Measurements from ENCODE around the gene PRKCZ. TPM values are rescaled to one million over a fixed set of nuclear protein-coding genes. Genes with fewer than 3 reads are reported as not detected.
A peak's percentile ranks its signal among the peaks of the same experiment; 100 is the strongest.

The PRKCZ gene
- total RNA-seq, 1 donor, result 4.6 TPM

DNA sequence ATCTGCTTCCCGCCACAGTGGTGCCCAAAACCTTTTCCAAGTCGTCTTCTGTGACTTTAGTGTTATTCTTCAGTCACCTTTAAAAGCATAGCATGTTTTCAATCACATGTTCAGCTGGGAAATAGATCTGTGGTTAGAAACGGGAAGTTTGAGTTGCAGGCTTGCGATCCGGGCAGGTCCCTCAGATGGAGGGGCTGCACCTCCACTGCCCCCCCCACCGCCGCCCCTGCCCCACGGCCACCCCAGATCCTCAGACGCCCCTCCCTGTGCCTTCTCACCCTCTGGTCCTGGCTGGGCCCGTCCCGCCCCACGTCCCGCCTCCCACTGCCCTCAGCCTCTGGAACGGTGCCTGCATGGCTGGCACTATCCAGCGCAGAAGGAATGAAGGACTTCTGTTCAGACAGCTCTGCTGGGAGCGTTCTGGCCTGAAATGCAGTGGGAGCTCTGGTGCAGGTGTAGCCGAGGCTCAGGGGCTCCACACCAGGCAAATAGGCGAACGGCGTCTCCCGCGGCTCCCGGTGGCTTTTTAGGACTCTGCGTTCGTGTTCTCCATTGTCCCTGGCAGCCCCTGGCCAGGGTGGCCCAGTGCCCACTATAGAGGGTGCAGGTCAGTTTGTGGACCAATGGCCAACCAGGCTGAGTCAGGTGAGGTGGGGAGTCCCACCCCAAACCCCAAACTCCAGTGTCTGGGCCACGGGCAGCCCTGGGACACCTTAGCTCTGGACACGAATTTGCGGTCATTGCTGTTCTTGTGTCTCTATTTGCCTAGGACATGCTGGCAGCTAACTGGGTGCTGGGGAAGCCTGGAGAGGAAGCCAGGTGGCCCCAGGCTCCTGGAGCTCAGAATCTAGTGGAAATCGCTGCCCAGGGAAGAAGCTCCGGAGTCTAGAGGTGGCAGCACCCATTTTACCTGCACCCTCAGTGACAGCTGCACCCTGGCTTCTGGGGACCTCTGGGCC is 77.3 kb downstream of the PRKCZ start:
- H3K4me1 ChIP-seq (ENCODE audit: insufficient read depth, low read length), result peaks cover 30% of the 10 kb centered on the region
- H3K9me3 ChIP-seq (ENCODE audit: low read depth, low read length), result no peaks in the 10 kb centered on the region
- H3K27me3 ChIP-seq (ENCODE audit: insufficient read depth, low read length), result no peaks in the 10 kb centered on the region
- H3K4me3 ChIP-seq (ENCODE audit: low read length), result no peak overlapping the region

DNA sequence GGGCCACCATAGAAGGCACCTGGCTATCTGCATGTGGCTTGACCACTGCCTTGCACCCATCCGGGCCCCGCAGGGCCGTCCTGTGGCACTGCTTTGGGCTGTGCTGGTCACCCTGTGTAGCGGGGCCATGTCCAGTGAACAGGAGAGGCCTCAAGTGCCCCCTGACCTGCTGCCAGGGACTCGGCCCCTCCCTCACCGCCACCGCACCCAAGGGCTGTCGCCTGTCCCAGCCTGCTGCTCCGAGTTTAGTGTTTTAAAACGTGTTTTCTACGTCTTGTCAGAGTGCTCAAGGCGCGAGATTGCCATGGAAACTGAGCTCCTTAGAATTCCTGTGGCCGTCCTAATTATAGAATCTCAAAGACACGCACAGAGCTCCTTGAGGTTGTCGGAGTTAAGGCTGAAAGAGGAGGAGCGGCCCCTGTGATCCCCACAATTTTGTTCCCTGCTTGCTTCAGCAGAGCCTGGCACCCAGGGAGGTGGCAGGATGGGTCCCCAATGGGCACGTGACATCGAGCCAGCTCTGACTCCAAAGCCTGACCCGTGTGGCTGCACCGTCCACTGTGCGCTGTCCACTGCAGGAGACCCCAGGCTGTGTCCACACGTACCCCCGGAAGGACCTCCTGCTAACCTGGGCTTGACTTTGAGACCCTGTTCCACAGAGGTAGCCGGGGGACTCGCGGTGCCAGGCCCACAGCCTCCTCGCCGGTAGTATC is 78.1 kb downstream of the PRKCZ start:
- no peaks in the 10 kb centered on the region for H3K9me3 ChIP-seq (ENCODE audit: low read depth, low read length)
- H3K4me3 ChIP-seq (ENCODE audit: low read length), result no peak overlapping the region
- H3K4me1 ChIP-seq (ENCODE audit: insufficient read depth, low read length), result peaks cover 35% of the 10 kb centered on the region
- no peaks in the 10 kb centered on the region for H3K27me3 ChIP-seq (ENCODE audit: insufficient read depth, low read length)

DNA sequence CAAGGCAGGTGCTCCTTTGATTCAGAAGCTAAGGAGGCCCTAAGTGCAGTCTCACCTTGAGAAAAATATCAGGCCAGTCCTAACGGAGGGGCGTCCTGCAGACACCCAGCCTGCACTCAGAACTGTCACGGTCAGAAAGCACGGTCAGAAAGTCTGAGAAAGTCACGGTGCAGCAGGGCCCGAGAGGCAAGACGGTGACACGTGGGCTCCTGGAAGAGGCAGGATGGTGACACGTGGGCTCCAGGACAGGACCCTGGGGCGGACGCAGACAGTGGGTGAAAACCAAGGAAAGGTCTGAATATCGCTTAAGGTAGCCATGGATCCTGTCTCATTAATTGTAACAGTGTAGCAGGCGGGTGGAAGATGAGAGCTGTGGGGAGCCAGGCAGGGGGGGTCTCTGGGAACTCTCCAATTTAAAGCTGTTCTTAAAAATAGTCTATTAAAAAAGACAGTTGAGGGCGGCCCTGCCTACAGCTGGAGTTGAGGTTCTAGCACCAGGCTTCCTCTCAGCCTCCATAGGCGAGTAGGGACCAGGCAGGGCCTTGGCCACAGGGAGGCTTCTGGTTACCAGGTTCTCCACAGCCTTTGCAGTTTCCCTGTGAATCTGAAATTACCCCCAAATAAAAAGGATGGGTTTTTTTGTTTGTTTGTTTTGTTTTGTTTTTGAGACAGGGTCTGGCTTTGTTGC is 79.2 kb downstream of the PRKCZ start:
- no peaks in the 10 kb centered on the region for H3K9me3 ChIP-seq (ENCODE audit: low read depth, low read length)
- no peaks in the 10 kb centered on the region for H3K27me3 ChIP-seq (ENCODE audit: insufficient read depth, low read length)
- no peak overlapping the region for H3K4me3 ChIP-seq (ENCODE audit: low read length)
- H3K4me1 ChIP-seq (ENCODE audit: insufficient read depth, low read length), result peaks cover 35% of the 10 kb centered on the region

DNA sequence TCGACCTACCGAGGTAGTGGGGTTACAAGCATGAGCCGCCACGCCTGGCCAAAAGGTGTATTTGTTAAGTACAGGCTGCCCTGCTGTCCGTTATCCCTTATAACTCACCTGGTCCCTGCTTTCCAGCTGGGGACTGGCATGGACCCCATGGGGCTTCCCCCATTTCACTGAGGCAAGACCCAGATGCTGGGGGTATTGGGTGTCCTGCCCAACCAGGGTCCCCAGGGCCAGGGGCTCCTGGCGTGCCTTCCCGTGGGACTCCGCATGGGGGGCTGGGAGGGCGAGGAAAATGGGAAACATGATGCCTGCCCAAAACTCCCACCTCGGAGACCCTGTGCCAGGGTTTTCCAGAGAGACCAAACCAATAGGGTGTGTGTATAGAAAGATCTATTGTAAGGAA is 79.9 kb downstream of the PRKCZ start:
- Histone ChIP-seq H3K9me3 (ENCODE audit: low read depth, low read length) (no peaks in the 10 kb centered on the region), H3K4me1 (ENCODE audit: insufficient read depth, low read length) (peaks cover 35% of the 10 kb centered on the region), H3K27me3 (ENCODE audit: insufficient read depth, low read length) (no peaks in the 10 kb centered on the region), H3K4me3 (ENCODE audit: low read length) (no peak overlapping the region)

DNA sequence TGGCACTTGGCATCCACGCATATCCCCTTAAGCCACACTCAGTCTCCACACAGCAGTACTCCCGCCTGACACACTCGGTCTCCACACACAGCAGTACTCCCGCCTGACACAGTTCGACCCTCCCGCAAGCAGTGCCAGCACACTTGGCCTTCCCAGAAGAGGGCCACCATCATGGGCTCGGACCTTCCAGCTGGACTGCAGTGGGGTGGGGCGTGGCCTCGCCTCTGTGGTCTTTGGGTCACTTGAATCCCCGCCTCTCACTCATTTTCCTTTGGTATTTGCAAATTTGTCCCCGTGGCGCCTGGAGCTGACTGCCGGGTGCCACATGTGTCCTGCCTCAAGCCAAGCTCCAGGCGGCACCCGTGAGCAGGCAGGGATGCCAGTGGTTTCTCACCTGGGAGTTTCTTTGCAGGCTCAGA is 80.7 kb downstream of the PRKCZ start:
- H3K4me1 ChIP-seq (ENCODE audit: insufficient read depth, low read length), result peaks cover 31% of the 10 kb centered on the region
- no peaks in the 10 kb centered on the region for H3K9me3 ChIP-seq (ENCODE audit: low read depth, low read length)
- no peak overlapping the region for H3K4me3 ChIP-seq (ENCODE audit: low read length)
- H3K27me3 ChIP-seq (ENCODE audit: insufficient read depth, low read length), result no peaks in the 10 kb centered on the region

GRCh38 chr1:2132222-2133038 is 82.2 kb downstream of the PRKCZ start:
- Histone ChIP-seq H3K9me3 (ENCODE audit: low read depth, low read length) (no peaks in the 10 kb centered on the region), H3K4me1 (ENCODE audit: insufficient read depth, low read length) (peaks cover 16% of the 10 kb centered on the region), H3K27me3 (ENCODE audit: insufficient read depth, low read length) (no peaks in the 10 kb centered on the region), H3K4me3 (ENCODE audit: low read length) (peak overlapping the region; percentile 32)

DNA sequence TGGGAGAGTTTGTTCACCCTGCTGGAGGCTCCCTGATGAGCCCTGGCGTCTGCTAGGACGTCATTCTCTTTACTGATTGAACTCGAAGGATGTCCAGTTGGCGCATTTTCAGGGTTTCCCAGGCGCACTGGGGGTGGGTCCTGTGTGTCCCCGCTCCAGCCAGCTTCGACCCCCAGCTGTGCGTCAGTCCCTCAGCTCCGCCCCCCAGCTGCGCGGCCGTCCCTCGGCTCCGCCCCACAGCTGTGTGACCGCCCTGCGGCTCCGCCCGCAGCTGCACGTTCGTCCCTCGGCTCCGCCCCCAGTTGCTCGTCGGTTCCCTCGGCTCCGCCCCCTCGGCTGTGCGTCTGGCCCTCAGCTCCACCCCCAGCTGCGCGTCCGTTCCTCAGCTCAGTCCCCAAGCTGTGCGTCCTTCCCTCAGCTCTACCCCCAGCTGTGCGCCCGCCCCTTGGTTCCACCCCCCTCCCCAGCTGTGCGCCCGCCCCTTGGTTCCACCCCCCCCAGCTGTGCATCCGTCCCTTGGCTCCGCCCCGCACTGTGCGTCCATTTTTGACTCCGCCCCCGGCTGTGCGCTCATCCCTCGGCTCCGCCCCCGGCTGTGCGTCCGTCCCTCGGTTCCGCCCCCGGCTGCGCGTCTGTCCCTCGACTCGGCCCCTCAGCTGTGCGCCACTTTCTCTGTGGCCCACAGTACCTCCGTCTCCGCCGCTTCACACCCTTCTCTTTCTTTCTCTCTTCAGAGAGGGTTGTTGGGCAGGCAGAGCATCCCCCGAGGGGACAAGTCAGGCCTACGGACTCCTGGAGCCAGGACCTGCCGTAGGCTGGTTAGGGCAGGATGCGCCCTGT is 83.0 kb downstream of the PRKCZ start:
- H3K27me3 ChIP-seq (ENCODE audit: insufficient read depth, low read length), result no peaks in the 10 kb centered on the region
- peaks cover 11% of the 10 kb centered on the region for H3K4me1 ChIP-seq (ENCODE audit: insufficient read depth, low read length)
- peak overlapping the region; percentile 32 for H3K4me3 ChIP-seq (ENCODE audit: low read length)
- no peaks in the 10 kb centered on the region for H3K9me3 ChIP-seq (ENCODE audit: low read depth, low read length)

- H3K4me3 ChIP-seq (ENCODE audit: low read length), result peak overlapping the region; percentile 26
- peaks cover 11% of the 10 kb centered on the region for H3K4me1 ChIP-seq (ENCODE audit: insufficient read depth, low read length)
- H3K27me3 ChIP-seq (ENCODE audit: insufficient read depth, low read length), result no peaks in the 10 kb centered on the region
- H3K9me3 ChIP-seq (ENCODE audit: low read depth, low read length), result no peaks in the 10 kb centered on the region
Measured at GRCh38 chr1:2133879-2134215, 83.6 kb downstream of the PRKCZ start.

DNA sequence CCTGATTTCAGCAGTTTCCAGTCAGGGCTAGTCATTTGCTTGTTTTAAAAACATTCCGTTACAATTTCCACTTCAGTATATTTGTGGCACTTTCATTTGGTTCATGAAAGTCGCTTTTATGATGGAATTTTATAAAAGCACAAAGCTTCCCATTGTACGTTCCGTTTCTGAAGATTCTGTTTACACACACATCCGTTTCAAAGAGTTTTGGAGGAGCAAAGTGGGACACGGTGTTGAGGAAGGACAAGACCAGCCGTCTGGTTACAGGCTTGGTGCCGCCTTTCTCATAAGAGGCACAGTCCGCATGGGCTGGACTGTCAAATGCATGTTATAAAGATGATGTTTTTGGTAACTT is 84.0 kb downstream of the PRKCZ start:
- H3K4me1 ChIP-seq (ENCODE audit: insufficient read depth, low read length), result peaks cover 11% of the 10 kb centered on the region
- no peaks in the 10 kb centered on the region for H3K27me3 ChIP-seq (ENCODE audit: insufficient read depth, low read length)
- no peak overlapping the region for H3K4me3 ChIP-seq (ENCODE audit: low read length)
- H3K9me3 ChIP-seq (ENCODE audit: low read depth, low read length), result no peaks in the 10 kb centered on the region

GRCh38 chr1:2134621-2135307 is 84.6 kb downstream of the PRKCZ start:
- Histone ChIP-seq H3K27me3 (ENCODE audit: insufficient read depth, low read length) (no peaks in the 10 kb centered on the region), H3K9me3 (ENCODE audit: low read depth, low read length) (no peaks in the 10 kb centered on the region), H3K4me1 (ENCODE audit: insufficient read depth, low read length) (peaks cover 13% of the 10 kb centered on the region), H3K4me3 (ENCODE audit: low read length) (no peak overlapping the region)

GRCh38 chr1:2135441-2135841 is 85.2 kb downstream of the PRKCZ start:
- Histone ChIP-seq H3K4me3 (ENCODE audit: low read length) (no peak overlapping the region), H3K4me1 (ENCODE audit: insufficient read depth, low read length) (peaks cover 19% of the 10 kb centered on the region), H3K9me3 (ENCODE audit: low read depth, low read length) (no peaks in the 10 kb centered on the region), H3K27me3 (ENCODE audit: insufficient read depth, low read length) (no peaks in the 10 kb centered on the region)

DNA sequence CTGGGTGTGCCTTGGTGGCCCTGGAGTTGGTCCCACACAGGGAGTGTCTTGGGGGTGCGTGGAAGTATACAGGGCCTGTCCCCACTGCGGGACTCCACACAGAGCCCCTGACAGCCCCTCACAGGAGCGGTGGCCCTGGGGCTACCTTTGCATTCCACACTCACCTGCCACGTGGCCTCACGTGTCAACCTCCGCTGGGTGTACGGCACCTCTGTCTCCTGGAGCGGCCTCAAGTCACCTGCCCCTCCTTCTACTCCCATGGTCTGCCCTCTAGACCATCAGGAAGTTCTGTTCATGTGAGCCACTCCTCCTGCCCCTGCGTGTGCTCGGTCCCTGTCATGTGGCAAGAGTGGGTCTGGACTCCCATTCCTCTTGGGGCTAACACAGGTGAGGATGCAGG is 85.7 kb downstream of the PRKCZ start:
- Histone ChIP-seq H3K4me3 (ENCODE audit: low read length) (no peak overlapping the region), H3K9me3 (ENCODE audit: low read depth, low read length) (no peaks in the 10 kb centered on the region)

DNA sequence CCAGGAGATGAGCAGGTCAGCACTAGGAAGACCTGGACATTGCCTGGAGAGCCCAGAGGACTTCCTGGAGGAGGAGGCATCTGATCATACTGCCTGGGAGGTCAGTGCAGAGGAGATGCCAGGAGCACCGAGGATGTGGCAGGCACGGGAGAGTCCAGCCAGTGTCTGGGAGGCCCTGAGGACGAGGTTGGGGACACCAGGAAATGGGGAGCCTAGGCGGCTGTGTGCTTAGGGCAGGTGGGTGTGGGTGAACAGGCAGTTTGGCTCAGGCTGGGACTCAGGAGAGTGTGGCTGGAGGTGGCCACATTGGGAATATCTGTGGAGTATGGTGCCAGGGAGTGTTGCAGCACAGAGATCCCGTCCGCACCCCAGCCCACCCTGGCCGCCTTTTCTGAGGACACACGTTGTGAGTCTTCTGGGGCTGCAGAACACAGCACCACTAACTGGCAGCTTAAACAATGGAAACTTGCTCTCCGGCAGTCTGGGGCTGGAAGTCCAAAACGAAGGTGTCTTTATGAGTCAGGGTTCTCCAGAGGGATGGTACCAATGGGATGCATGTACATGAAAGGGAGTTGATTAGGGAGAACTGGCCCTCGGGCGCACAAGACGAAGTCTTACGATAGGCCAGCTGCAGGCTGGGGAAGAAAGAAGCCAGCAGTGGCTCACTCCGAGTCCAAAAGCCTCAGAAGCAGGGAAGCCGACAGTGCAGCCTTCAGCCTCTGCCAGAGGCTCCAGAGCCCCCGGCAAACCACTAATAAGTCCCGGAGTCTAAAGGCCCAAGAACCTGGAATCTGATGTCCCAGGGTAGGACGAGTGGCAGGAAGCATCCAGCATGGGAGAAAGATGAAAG is 86.4 kb downstream of the PRKCZ start:
- H3K4me1 ChIP-seq (ENCODE audit: insufficient read depth, low read length), result peaks cover 19% of the 10 kb centered on the region
- H3K27me3 ChIP-seq (ENCODE audit: insufficient read depth, low read length), result no peaks in the 10 kb centered on the region
- H3K9me3 ChIP-seq (ENCODE audit: low read depth, low read length), result no peaks in the 10 kb centered on the region
- H3K4me3 ChIP-seq (ENCODE audit: low read length), result no peak overlapping the region

More for the DNA sequence above, 85.7 kb downstream of the PRKCZ start:
- Histone ChIP-seq H3K27me3 (ENCODE audit: insufficient read depth, low read length) (no peaks in the 10 kb centered on the region), H3K4me1 (ENCODE audit: insufficient read depth, low read length) (peaks cover 19% of the 10 kb centered on the region)

All from mononuclear cell (primary cell).